NCI-H510A treated with DMSO at 0.1 percent for 48 hours (cell line): Measurements from ENCODE around the gene IRF8.
"Not testable (repeated sequence)": the region's sequence is repeated elsewhere in the genome, so short reads cannot be mapped to it uniquely, and the experiment has no call there.

Experiments used
- DNase-seq: peaks from one replicate; lab custom pipeline; 2025; lab: John Stamatoyannopoulos, UW

IRF8 gene

DNA sequence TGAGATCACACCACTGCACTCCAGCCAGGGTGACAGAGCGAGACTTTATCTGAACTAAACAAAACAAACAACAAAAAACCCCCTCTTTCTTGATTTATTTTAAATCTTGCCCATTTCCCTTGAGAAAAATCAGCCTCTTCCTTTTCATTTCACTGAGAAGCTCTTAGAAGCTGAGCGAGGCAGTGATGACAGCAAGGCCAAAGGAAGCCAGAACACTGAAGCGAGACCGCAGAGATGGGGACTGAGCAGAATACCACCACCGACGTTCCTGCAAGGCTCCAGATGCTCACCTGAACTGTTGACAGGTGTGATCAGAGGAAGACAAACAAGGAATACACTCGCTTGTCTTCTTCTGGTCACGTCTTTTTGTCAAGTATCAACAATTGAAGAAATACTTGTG lies 30.5 kb upstream of the IRF8 start:
- no peak for DNase-seq

DNA sequence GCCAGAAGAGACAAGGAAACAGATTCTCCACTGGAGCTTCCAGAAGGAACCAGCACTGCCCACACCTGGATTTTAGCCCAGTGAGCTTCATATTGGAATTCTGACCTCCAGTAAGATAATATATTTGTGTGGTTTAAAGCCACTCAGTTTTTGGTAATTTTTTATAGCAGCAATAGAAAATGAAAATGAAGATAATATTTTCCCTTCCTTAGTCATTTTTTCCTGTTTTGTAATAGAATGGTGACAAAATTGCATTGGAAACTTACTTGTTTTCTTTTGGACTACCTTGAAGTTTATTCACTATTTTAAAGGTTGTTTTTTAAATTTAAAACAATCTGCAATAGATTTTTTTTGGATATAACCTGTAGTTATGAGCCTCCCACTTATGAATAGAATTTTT lies 29.8 kb upstream of the IRF8 start:
- no peak for DNase-seq

DNA sequence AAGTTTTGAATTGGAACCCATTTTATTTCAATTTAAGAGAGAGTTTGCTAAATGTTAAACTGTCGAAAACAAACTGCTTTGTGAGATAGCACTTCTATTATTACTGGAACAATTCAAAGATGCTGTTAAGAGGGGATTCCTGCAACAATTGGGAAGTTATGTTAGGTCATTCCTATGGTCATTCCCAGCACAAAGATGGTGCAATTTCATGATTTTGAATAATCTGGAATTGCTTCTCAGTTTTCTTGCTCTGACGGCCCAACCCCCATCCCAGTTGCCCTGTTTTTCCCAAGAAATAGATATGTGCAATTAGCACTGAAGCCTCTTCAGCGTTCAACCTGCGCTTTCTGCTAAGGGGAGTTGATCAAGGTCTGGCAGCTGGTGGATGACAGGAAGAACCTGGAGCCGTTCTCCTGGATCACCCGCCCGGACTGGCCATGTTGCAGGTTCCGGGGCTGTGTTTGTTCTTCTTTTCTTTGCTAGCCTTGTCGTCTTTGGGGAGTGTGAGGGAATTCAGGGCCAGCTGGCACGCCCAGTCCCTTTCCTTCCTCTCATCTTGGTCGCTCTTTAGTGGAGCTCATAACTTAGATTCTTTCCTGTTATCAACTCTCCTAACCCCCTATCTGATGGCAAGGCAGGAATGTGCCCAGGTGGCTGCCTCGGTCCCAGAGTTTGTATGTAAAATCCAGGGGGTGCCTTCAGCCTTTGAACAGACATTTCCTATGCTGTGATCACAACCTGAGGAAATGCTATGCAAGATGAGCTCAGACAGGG lies 29.0 kb upstream of the IRF8 start:
- no peak for DNase-seq

DNA sequence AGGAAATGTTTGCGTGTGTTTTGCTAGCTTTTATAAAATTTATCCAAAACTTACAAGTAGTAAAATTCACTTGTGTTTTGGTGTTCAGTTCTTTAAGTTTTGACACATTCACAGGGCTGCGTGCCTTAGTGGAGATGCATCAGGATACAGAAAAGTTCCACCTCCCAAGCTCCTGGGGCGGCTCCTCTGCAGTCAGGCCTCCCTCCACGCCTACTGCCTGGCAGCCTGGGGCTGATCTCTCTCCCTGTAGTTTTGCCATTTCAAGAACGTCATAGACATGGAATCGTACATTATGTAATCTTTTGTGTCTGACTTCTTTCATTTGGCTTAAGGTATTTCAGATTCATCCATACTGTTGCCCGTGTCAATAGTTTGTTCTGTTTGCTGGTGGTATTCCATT lies 27.2 kb upstream of the IRF8 start:
- no peak for DNase-seq

DNA sequence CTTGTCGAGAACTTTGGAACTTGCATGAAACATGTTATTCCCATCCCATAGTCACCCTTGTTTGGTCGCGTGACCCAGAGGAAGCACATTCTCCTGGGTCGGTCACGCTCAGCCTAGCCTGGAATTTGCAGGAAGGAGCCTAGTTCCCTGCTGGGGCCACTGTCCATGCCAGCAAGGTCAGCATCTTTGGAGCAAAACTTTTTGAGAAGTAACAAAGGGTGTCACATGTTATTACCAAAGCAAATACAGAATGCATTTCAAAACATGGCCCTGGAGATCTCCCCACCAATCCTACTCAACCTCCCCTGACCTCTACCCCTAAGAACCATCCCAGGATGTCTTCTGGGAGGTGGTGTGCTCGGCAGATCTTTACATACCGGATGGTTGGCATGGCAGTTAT lies 26.2 kb upstream of the IRF8 start:
- DNase-seq: no peak

DNA sequence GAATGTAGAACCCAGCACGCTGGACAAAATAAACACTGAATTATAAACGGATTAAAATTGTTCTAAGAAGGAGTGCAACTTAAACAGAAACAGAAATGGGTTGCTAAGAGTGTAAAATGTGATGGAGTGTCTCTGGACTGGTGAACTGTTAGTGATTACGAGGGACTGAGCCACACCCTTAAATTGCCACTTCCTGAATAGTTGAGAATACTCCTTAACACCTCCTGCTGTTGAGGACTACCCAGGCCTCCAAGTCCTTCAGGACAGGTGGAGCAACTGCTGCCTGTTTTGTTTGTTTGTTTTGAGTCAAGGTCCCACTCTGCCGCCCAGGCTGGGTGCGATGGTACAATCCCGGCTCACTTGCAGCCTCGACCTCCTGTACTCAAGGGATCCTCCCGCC lies 25.8 kb upstream of the IRF8 start:
- no peak for DNase-seq

DNA sequence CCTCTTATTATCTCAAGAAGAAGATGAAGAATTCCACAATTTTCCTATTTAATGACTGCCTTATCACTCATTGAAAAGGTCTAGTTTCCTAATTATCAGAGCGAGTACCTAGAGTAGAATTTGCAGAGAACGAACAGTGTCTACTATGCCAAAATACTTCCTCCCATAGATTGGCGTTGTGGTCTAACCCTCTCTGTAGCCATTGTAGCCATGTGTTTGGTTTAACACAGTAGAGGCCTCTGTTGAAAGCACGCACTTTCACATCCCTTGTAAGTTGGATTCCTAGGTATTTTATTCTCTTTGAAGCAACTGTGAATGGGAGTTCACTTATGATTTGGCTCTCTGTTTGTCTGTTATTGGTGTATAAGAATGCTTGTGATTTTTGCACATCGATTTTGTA lies 24.9 kb upstream of the IRF8 start:
- not testable (repeated sequence) for DNase-seq

DNA sequence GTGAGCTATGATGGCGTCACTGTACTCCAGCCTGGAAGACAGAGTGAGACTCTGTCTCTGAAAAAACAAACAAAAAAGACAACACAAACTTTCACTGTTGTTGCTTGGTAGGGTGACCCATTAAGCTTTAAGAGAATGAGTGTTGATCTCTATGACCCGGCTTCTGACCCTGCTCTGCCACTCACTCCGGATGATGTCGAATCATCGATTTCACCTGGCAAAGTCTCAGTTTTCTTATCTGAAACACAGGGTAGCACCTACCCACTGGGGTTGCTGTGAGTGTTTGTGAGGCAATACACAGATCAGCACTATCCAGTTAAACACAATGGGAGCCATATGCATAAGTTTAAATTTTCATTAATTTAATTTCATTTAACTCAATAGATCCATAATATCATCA lies 20.6 kb upstream of the IRF8 start:
- DNase-seq: no peak

DNA sequence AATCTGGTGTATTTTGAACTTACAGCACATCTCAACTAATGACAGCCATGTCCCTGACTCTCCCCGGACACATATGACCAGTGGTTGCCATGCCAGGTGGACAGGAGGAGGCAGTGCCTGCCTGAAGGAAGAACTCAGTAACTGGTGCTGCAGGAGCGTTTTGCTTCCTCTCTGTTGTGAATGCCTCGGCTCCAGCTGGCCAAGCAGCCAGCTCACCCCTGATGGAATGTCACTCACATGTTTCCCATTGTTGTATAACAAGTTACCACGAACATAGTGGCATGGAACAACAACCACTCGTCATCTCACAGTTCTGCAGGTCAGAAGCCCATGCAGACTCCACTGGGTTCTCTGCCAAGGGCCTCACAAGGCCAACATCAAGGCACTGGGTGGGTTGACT lies 20.1 kb upstream of the IRF8 start:
- DNase-seq: no peak

DNA sequence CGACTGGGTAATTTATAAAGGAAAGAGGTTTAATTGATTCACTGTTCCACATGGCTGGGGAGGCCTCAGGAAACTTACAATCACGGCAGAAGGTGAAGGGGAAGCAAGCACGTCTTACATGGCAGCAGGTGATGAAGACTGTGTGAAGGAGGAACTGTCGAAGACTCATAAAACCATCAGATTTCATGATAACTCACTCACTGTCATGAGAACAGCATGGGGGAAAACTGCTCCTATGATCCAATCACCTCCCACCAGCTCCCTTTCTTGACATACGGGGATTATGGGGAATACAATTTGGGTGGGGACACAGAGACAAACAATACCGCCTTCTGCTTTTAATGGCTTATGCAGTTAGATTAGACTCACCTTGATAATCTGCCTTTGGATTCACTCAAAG lies 19.4 kb upstream of the IRF8 start:
- no peak for DNase-seq

DNA sequence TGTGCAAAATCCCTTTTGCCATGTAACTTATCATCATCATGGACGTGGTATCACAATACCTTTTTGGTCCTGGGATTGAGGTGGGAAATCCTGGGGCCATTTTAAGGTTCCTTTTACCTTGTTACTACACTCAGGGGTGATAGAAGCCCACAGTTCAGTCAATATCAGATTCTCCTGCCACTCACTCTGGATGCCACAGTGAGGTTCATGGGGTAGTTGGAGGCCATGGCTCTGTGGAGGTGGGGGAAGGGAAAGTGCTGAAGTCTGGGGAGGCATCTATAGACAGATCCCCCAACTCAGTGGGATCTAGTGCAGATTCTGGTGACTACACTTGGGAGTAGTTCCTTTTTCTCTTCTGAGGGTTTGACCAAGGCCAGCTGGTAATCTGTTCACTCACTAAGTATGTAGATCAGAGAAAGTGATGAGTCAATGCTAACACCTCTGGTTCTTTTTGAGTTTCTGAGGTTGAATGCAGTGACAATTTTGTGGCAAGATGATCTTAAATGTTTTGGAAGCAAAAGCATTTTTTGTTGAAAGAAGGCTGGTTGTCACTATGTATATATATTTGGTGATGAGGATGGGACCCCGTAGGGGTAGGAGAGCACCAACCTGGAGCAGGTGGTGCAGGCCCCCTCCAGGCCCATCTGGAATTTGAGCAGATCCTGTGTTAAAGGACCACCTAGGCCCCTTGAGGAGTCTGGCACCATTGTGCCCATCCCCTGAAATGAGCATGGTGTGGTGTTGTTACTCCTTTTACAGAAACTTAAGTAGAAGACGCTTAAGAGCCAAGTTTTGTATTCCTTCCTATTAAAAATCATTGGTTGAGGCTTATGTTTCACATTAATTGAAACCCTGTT lies 18.8 kb upstream of the IRF8 start:
- no peak for DNase-seq

DNA sequence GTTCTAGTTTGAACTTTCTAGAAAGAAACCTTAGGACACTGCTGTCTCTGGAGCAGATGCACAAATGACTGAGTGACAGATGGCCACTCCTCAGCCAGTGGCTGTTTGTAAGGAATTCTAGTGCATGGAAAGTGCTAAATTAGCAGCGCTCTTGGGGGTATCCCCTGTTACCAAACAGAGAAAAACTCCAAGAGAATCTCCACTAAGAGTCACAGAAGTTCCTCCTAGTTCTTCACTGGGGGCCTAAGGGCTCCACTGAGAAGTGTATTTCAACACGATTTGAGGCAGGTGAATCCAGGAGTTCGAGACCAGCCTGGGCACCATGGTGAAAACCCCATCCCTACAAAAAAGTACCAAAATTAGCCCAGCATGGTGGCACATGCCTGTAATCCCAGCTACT lies 18.1 kb upstream of the IRF8 start:
- no peak for DNase-seq

DNA sequence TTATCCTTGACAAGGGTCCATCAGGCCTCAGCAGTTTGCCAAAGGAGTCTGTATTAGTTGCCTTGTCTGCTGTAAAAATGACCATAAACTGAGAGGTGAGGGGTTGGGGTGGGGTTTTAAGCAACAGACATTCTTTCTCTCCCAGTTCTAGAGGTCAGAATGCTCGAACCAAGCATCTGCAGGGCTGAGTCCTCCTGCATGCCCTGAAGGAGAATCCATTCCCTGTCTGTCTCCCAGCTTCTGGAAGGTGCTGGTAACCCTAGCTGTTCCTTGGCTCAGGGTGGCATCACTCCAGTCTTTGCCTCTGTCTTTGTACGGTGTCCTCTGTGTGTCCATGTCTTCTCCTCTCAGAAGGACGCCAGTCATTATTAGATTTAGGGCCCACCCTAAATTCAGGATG lies 17.5 kb upstream of the IRF8 start:
- no peak for DNase-seq

DNA sequence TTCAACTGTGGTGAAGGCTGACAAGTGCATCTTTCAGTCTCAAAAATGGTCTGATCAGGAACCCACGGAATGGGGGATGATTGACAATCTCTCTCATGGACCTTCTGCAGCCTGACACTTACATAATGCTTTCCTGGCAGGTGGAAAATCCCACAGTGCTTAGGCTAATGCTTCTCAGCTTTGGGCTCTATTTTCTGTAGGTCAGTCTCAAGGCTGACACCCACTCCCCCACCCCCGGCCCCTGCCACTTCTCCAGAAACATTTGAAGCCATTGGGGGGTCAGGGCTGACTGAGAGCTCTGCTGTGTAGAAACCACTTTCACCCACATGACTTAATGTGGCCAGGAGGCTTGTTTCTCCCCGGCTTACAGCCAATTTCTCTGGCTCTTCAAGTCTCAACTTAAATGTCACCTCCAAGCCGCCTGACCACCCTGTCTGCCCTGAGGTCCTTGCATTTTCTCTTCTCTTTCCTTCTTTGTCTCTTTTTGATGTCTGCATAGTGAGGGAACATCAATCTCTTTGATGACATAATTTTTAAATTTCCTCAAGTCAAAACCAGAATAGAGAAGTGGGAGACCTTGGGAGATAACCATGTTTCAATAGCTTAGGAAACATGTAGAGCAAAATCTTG lies 16.7 kb upstream of the IRF8 start:
- DNase-seq: no peak

DNA sequence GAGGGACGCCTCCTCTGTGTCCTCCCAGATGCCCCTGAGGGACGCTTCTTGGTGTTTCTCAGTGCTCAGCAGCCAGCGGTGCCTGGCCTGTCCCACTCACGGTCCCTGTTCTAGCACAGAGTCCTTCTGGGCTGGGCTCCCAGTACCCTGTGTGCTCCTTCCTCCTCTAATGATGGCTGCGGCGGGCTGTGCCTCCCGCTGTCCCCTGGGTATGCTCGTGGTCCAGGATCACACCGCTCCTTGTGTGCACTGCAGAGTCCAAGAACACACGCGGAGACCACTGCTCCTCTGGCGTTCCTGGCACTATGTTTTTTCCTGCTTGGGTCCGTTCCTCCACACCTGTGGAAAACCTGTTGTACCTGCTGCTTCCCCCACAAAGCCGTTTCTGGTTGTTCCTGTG lies 15.1 kb upstream of the IRF8 start:
- DNase-seq: no peak

DNA sequence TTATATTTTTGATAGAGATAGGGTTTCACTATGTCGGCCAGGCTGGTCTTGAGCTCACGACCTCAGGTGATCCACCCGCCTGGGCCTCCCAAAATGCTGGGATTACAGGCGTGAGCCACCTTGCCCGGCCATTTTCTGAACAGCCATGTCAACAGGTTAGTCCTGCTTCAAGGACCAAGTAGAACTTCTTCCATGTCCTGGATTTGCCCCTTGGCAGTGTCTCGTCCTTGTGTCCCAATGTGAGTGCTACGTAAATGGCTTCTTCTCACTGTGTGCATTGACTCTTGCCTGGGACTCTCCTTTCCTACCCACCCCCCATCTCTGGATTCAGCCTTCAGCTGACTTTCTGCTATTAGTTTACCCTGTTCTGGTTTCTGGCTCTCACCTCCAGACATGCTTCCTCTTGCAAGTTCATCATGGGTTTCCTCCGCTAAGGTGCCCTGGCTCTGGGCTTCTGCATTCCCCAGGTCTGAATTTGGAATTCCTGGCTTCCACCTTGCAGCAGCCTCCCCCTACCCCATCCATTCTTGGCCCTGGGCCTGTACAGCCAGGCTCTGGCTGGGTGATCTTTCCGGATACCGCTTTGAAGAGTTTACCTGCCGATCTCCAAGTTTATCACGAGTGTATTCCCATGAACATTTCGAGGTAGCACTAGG lies 14.0 kb upstream of the IRF8 start:
- no peak for DNase-seq

DNA sequence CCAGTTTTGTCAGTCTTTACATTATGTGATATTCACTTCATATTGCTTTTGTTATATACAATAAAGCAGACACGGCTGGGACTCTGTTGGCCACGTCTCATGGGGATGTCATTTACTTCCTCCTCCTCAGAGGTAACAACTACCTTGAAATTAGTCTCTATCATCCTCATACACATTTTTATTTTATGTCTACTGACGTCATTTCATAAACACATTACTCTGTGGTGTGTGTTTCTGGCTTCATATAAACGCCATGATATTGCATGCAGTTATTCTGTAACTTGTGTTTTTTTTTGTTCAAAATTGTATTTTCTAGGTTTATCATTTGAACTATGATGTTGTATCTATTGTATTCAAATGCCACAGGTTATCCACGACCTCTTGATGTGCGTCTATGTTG lies 13.4 kb upstream of the IRF8 start:
- no peak for DNase-seq

DNA sequence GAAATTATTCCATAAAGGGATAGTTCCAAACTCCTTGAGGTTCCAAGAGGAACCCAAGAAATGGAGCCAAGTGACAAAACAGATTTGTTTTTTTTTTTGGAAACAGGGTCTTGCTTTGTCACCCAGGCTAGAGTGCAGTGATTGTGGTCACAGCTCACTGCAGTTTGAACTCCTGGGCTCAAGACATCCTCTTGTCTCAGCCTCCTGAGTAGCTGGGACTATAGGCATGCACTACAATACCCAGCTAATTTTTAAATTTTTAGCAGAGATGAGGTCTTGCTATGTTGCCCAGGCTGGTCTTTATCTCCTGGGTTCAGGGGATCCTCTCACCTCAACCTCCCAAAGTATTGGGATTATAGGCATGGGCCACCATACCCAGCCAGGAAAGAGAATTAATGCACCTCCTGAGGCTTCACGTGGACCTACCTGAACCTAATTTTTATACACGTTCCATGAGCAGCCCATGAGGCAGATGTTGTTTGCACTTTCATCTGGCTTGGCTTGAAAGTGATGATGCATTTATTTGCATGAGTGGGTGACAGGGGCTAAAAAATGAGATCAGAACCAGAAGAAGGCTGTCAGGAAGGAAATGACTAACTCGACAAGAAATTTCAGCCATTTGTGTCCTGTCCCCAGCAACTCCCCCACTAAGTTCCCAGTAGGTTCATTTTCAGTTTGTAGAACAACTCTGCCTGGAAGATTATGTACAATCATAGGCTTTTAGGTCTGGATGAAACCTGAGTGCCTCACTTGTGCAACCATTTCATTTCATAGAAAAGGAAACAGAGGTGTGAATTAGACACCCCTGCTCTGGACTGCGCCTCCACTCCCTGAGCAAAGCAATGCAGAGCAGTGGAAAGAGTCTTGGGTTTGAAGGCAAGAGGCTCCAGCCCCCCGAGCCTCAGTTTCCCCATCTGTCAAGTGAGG lies 10.3 kb upstream of the IRF8 start:
- DNase-seq: no peak

DNA sequence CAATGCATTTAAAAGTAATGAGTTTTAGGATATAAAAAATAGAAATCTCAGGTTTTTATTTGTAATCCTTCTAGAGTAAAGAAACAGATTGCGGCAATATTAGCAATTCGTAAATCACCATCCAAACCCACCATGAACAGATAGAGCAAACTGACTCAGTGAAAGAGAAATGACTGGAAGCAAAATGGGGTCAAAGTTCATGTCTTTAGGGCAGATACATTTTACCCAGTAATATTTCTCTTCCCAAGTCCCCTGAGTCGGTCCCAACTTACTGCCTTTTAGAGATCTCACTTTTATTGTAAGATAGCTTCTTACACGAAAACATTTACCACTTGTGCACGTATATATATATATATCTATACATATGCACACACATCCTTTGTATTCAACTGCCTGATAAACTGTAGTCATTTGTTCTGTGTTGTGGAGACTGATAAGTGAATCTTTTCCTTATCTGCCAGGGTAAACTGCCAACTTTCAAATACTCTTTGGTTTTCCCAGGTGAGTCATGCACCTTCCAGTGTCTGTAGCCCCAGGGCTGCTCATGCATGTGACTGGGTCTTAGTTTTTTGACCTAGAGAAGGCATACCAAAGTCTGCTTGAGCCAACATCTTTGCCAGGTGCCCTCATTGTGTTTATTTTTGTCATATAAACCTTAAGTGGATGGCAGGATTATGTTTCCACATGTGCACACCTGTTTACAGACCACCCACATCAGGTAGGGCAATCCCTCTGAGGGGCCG lies 7.8 kb upstream of the IRF8 start:
- no peak for DNase-seq

DNA sequence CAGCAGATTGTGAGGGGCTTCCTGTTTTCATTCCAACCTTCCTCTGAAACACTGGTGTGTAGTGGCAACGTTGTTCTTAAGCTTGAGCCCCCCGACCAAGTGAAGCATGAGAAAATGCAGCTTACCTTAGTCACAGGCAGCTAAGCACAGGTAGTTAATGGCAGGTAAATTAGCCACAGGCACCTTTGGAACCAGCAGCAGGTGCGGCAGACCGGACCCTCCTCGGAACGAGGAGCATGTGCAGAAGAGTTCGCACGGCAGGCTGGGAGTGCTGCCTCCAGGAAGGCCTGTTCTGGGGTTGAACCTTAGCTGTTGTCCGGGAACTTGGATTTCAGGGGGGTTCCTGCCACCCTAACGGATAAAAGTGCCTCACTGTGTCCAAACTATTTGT lies 7.2 kb upstream of the IRF8 start:
- DNase-seq: no peak

DNA sequence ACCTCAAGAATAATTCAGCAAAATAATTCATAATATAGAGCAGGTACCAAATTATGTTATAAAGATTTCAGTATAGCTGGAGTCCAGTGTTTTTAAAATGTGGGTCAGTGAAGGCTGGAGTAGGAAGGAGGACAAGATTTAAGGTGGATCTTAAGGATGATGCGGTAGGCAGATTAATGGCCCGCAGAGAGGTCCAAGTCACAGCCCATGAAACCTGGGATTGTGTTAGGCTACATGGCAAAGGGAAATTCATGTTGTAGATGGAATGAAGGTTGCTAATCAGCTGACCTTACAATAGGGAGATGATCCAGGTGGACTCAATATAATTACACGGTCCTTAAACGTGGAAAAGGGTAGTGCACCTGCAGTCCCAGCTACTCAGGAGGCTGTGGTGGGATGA lies 6.2 kb upstream of the IRF8 start:
- no peak for DNase-seq
